Measurements from ENCODE around the gene AP1AR.
"Not testable (repeated sequence)": the region's sequence is repeated elsewhere in the genome, so short reads cannot be mapped to it uniquely, and the experiment has no call there.

- not testable (repeated sequence) for TF ChIP-seq GATA1 (IDR thresholded peaks at IDR 0.05; ENCODE audit: low read depth, low read length); POLR2A (IDR thresholded peaks at IDR 0.05; ENCODE audit: low read length)
Observed at GRCh38 chr4:112309263-112309791, 77.7 kb downstream of the AP1AR start.

Measured in erythroblast (primary cell).